ENCODE results near the gene GJB3.
A peak's percentile ranks its signal among the peaks of the same experiment; 100 is the strongest.

Gene GJB3

GRCh38 chr1:34824817-34825454 lies 43.9 kb downstream of the GJB3 start:
- no peak overlapping the region for H3K4me3 ChIP-seq (ENCODE audit: control insufficient read depth, low read depth, low read length)
- no peak for DNase-seq (ENCODE audit: low read depth)
- TF ChIP-seq CTCF (IDR thresholded peaks at IDR 0.05; ENCODE audit: control insufficient read depth, insufficient read depth, low read depth, low read length, missing control alignments) = no peak

- TF ChIP-seq CTCF (IDR thresholded peaks at IDR 0.05; ENCODE audit: control insufficient read depth, insufficient read depth, low read depth, low read length, missing control alignments) = no peak
- no peak overlapping the region for H3K4me3 ChIP-seq (ENCODE audit: control insufficient read depth, low read depth, low read length)
- DNase-seq (ENCODE audit: low read depth) = no peak
Observed at GRCh38 chr1:34825455-34826091, 44.6 kb downstream of the GJB3 start.

GRCh38 chr1:34827341-34827941 lies 46.4 kb downstream of the GJB3 start:
- no peak for DNase-seq (ENCODE audit: low read depth)
- TF ChIP-seq CTCF (IDR thresholded peaks at IDR 0.05; ENCODE audit: control insufficient read depth, insufficient read depth, low read depth, low read length, missing control alignments) = no peak
- no peak overlapping the region for H3K4me3 ChIP-seq (ENCODE audit: control insufficient read depth, low read depth, low read length)

GRCh38 chr1:34828611-34829010 lies 47.6 kb downstream of the GJB3 start:
- H3K4me3 ChIP-seq (ENCODE audit: control insufficient read depth, low read depth, low read length) = no peak overlapping the region
- TF ChIP-seq CTCF (IDR thresholded peaks at IDR 0.05; ENCODE audit: control insufficient read depth, insufficient read depth, low read depth, low read length, missing control alignments) = no peak
- DNase-seq (ENCODE audit: low read depth) = no peak

- no peak for TF ChIP-seq CTCF (IDR thresholded peaks at IDR 0.05; ENCODE audit: control insufficient read depth, insufficient read depth, low read depth, low read length, missing control alignments)
- DNase-seq (ENCODE audit: low read depth) = peak; percentile 10
- no peak overlapping the region for H3K4me3 ChIP-seq (ENCODE audit: control insufficient read depth, low read depth, low read length)
Observed at GRCh38 chr1:34829250-34829649, 48.2 kb downstream of the GJB3 start.

- TF ChIP-seq CTCF (IDR thresholded peaks at IDR 0.05; ENCODE audit: control insufficient read depth, insufficient read depth, low read depth, low read length, missing control alignments) = no peak
- no peak for DNase-seq (ENCODE audit: low read depth)
- H3K4me3 ChIP-seq (ENCODE audit: control insufficient read depth, low read depth, low read length) = no peak overlapping the region
Observed at GRCh38 chr1:34831721-34832246, 50.8 kb downstream of the GJB3 start.

All from AG09309 (cell line).